Sigmoid colon (tissue), 7 donors: Measurements from ENCODE around the gene GALNT14. TPM values are rescaled to one million over a fixed set of nuclear protein-coding genes. Genes with fewer than 3 reads are reported as not detected.

Experiments
- DNase-seq: peaks from one replicate; pipeline ENCODE4 v3.0.0-alpha.2; 2019
- H3K27ac ChIP-seq, 4 donors: fragments of 200-600 bp; sonication (generic); one replicate each; pipeline ENCODE4 v1.5.1; 2016 to 2019; ENCODE audit warnings: mild to moderate bottlenecking in 1 of 4
- H3K27me3 ChIP-seq, 3 donors: fragments of 200-600 bp; sonication (generic); one replicate each; pipeline ENCODE4 v1.5.1; 2019; ENCODE audit warnings: mild to moderate bottlenecking in 1 of 3
- H3K36me3 ChIP-seq, 4 donors: fragments of 200-600 bp; sonication (generic); one replicate each; pipeline ENCODE4 v1.5.1; 2016 to 2019
- H3K4me1 ChIP-seq, 4 donors: fragments of 200-600 bp; sonication (generic); one replicate each; pipeline ENCODE4 v1.5.1; 2017 to 2019
- H3K4me3 ChIP-seq, 4 donors: fragments of 200-600 bp; sonication (generic); one replicate each; pipeline ENCODE4 v1.5.1; 2017 to 2019; ENCODE audit warnings: mild to moderate bottlenecking in 2 of 4, moderate library complexity in 1 of 4
- H3K9me3 ChIP-seq, 4 donors: fragments of 200-600 bp in 3 of 4; sonication (generic) in 3 of 4; one replicate each; pipeline versions ENCODE4 v1.5.1 to v1.6.1; 2013 to 2019
- EP300 ChIP-seq, 4 donors: sonication (generic); formaldehyde crosslinking; IDR thresholded peaks; one replicate each; pipeline ENCODE4 v1.6.1; 2017; ENCODE audit warnings: antibody characterized with exemption in 4 of 4
- POLR2A ChIP-seq, 2 donors: fragments of 450-650 bp; IDR thresholded peaks; one replicate each; pipeline ENCODE4 v1.6.1; 2016; ENCODE audit warnings: antibody characterized with exemption in 2 of 2, mild to moderate bottlenecking in 2 of 2, moderate library complexity in 2 of 2
- POLR2AphosphoS5 ChIP-seq, 4 donors: sonication (generic); formaldehyde crosslinking; IDR thresholded peaks; one replicate each; pipeline ENCODE4 v1.6.1; 2017; ENCODE audit warnings: antibody characterized with exemption in 4 of 4
- WGBS, 2 donors: extraction: QIAGEN DNeasy Blood & Tissue Kit; methylation state at CpG; one replicate each; pipeline ENCODE4 v1.1.7; 2013; 5-methylcytosine and 5-hydroxymethylcytosine counted together
- intact Hi-C: fragments of 100-400 bp; cut with DNase I; formaldehyde crosslinking; loops from one replicate; pipeline ENCODE4 v1.15.1; 2023
- polyA plus RNA-seq, 3 donors: library from polyadenylated mRNA; stranded (reverse); fragments of 200-250 nt; gene quantifications; one replicate each; pipeline ENCODE4 v1.2.3, GENCODE V29; 2013
- total RNA-seq, 4 donors: library from RNA; depleted of rRNA; stranded (reverse); fragments of >200 nt; gene quantifications; one replicate each; pipeline ENCODE4 v1.1.0, GENCODE V29; 2016
- TF ChIP-seq, protein P1 (sequence below), 4 experiments: fragments of 450-650 bp in 3 of 4; fragments of 200-600 bp in 1 of 4; IDR thresholded peaks; one replicate each; pipeline ENCODE4 v1.5.1; 2016 to 2019; ENCODE audit warnings: antibody characterized with exemption in 4 of 4, mild to moderate bottlenecking in 3 of 4, moderate library complexity in 2 of 4
- donor health status: healthy with polysubstance abuse.
- donor health status: Bipolar disorder and iron deficiency.
- donor health status: healthy.

Gene GALNT14
- total and polyA plus RNA-seq, 7 donors = 1.2 to 2.3 (median 1.2) TPM; not detected in 4

GRCh38 chr2:31129375-31130171 lies 8.7 kb downstream of the GALNT14 start:
- TF ChIP-seq POLR2AphosphoS5 (IDR thresholded peaks at IDR 0.05) (no peak), EP300 (IDR thresholded peaks at IDR 0.05) (no peak)
- TF ChIP-seq, protein P1, sequence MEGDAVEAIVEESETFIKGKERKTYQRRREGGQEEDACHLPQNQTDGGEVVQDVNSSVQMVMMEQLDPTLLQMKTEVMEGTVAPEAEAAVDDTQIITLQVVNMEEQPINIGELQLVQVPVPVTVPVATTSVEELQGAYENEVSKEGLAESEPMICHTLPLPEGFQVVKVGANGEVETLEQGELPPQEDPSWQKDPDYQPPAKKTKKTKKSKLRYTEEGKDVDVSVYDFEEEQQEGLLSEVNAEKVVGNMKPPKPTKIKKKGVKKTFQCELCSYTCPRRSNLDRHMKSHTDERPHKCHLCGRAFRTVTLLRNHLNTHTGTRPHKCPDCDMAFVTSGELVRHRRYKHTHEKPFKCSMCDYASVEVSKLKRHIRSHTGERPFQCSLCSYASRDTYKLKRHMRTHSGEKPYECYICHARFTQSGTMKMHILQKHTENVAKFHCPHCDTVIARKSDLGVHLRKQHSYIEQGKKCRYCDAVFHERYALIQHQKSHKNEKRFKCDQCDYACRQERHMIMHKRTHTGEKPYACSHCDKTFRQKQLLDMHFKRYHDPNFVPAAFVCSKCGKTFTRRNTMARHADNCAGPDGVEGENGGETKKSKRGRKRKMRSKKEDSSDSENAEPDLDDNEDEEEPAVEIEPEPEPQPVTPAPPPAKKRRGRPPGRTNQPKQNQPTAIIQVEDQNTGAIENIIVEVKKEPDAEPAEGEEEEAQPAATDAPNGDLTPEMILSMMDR (IDR thresholded peaks at IDR 0.05) = no peak
- Histone ChIP-seq H3K9me3 (no peaks in the 10 kb centered on the region), H3K27me3 (peaks cover 0 to 22% (median 6%) of the 10 kb centered on the region in 3 donors), H3K4me3 (no peak overlapping the region), H3K27ac (no peak overlapping the region), H3K4me1 (no peaks in the 10 kb centered on the region), H3K36me3 (no peaks in the 10 kb centered on the region)
- 50 to 69% methylated on average over 6 of the region's 6 CpGs for WGBS, 2 donors
- intact Hi-C loops = no loop called here
- DNase-seq = no peak

- Histone ChIP-seq H3K4me3 (no peak overlapping the region), H3K27ac (no peak overlapping the region), H3K4me1 (no peaks in the 10 kb centered on the region), H3K9me3 (no peaks in the 10 kb centered on the region), H3K27me3 (peaks cover 0 to 10% (median 0%) of the 10 kb centered on the region in 3 donors), H3K36me3 (no peaks in the 10 kb centered on the region)
- TF ChIP-seq, protein P1 (IDR thresholded peaks at IDR 0.05) = no peak
- TF ChIP-seq POLR2A (IDR thresholded peaks at IDR 0.05) = no peak
- TF ChIP-seq EP300 (IDR thresholded peaks at IDR 0.05) = no peak
- WGBS, 2 donors = 75 to 87% methylated on average over 3 of the region's 3 CpGs
- no peak for DNase-seq
- intact Hi-C loops = no loop called here
Observed at GRCh38 chr2:31127931-31128330, 10.3 kb downstream of the GALNT14 start.

- Histone ChIP-seq H3K36me3 (no peaks in the 10 kb centered on the region), H3K4me3 (no peak overlapping the region), H3K9me3 (no peaks in the 10 kb centered on the region), H3K4me1 (no peaks in the 10 kb centered on the region), H3K27me3 (no peaks in the 10 kb centered on the region), H3K27ac (no peak overlapping the region)
- TF ChIP-seq EP300 (IDR thresholded peaks at IDR 0.05) = no peak
- no peak for TF ChIP-seq POLR2AphosphoS5 (IDR thresholded peaks at IDR 0.05)
- TF ChIP-seq, protein P1 (IDR thresholded peaks at IDR 0.05) = no peak
- no peak for TF ChIP-seq POLR2A (IDR thresholded peaks at IDR 0.05)
- 75 to 79% methylated on average over 6 of the region's 6 CpGs for WGBS, 2 donors
- DNase-seq = no peak
- intact Hi-C loops = no loop called here
Observed at GRCh38 chr2:31125918-31126695, 12.1 kb downstream of the GALNT14 start.

- no peak overlapping the region for H3K4me3 ChIP-seq
- WGBS, 2 donors = 88 to 92% methylated on average over 4 of the region's 4 CpGs
- no peak for DNase-seq
- H3K27ac ChIP-seq = no peak overlapping the region
- no peaks in the 10 kb centered on the region for H3K36me3 ChIP-seq
- no peaks in the 10 kb centered on the region for H3K9me3 ChIP-seq
- intact Hi-C loops = no loop called here
- no peaks in the 10 kb centered on the region for H3K27me3 ChIP-seq
- no peaks in the 10 kb centered on the region for H3K4me1 ChIP-seq
- TF ChIP-seq POLR2AphosphoS5 (IDR thresholded peaks at IDR 0.05) (no peak), EP300 (IDR thresholded peaks at IDR 0.05) (no peak), POLR2A (IDR thresholded peaks at IDR 0.05) (no peak)
- TF ChIP-seq, protein P1 (IDR thresholded peaks at IDR 0.05) = no peak
Observed at GRCh38 chr2:31124904-31125303, 13.3 kb downstream of the GALNT14 start.
